ENCODE measurements around the gene SPDEF.

SPDEF gene

GRCh38 chr6:34601706-34602105, 45.6 kb upstream of the SPDEF start:
- Histone ChIP-seq H4K20me1 (ENCODE audit: control insufficient read depth, insufficient read depth, low read depth, low read length) (0 out of 2 replicates have a peak, but pooled peaks cover 10% of the 10 kb centered on the region), H3K36me3 (ENCODE audit: control insufficient read depth, low read length) (peaks cover 42% of the 10 kb centered on the region)
- TF ChIP-seq EZH2phosphoT487 (IDR thresholded peaks at IDR 0.05; ENCODE audit: borderline replicate concordance, low read length), result no peak
- TF ChIP-seq CTCF (IDR thresholded peaks at IDR 0.05; ENCODE audit: low read depth, low read length, poor library complexity, severe bottlenecking), result no peak

GRCh38 chr6:34600796-34601195, 44.7 kb upstream of the SPDEF start:
- H3K9me3 ChIP-seq (ENCODE audit: control insufficient read depth, insufficient read depth, low read length), result no peaks in the 10 kb centered on the region
- H3K36me3 ChIP-seq (ENCODE audit: control insufficient read depth, low read length), result peaks cover 35% of the 10 kb centered on the region
- no peak for TF ChIP-seq CTCF (IDR thresholded peaks at IDR 0.05; ENCODE audit: low read depth, low read length, poor library complexity, severe bottlenecking)
- no peak for TF ChIP-seq EZH2phosphoT487 (IDR thresholded peaks at IDR 0.05; ENCODE audit: borderline replicate concordance, low read length)
- no peaks in the 10 kb centered on the region for H3K9me2 ChIP-seq (replicated peaks; ENCODE audit: control insufficient read depth, low read length)
- H3K4me3 ChIP-seq (ENCODE audit: low read length), result no peak overlapping the region
- H3K4me2 ChIP-seq (ENCODE audit: low read length), result no peak overlapping the region
- 0 out of 2 replicates have a peak, but pooled peaks cover 7% of the 10 kb centered on the region for H4K20me1 ChIP-seq (ENCODE audit: control insufficient read depth, insufficient read depth, low read depth, low read length)
- H3K27me3 ChIP-seq (ENCODE audit: control insufficient read depth, low read length), result no peaks in the 10 kb centered on the region
- H3F3A ChIP-seq (ENCODE audit: control insufficient read depth, insufficient read depth), result no peaks in the 10 kb centered on the region
- H3K27ac ChIP-seq (ENCODE audit: low read depth, low read length), result no peak overlapping the region
- H3K79me2 ChIP-seq (ENCODE audit: control insufficient read depth, low read length), result peaks cover 63% of the 10 kb centered on the region
- H3K4me1 ChIP-seq (ENCODE audit: control insufficient read depth, low read length), result peaks cover 6% of the 10 kb centered on the region; the same call in 1 of the 2 replicates

More at GRCh38 chr6:34601706-34602105, 45.6 kb upstream of the SPDEF start:
- peaks cover 65% of the 10 kb centered on the region for H3K79me2 ChIP-seq (ENCODE audit: control insufficient read depth, low read length)
- no peak overlapping the region for H3K4me2 ChIP-seq (ENCODE audit: low read length)
- no peaks in the 10 kb centered on the region for H3K9me3 ChIP-seq (ENCODE audit: control insufficient read depth, insufficient read depth, low read length)
- no peak overlapping the region for H3K27ac ChIP-seq (ENCODE audit: low read depth, low read length)
- no peaks in the 10 kb centered on the region for H3K27me3 ChIP-seq (ENCODE audit: control insufficient read depth, low read length)
- H3K4me1 ChIP-seq (ENCODE audit: control insufficient read depth, low read length), result peaks cover 6% of the 10 kb centered on the region; the same call in 1 of the 2 replicates
- H3K4me3 ChIP-seq (ENCODE audit: low read length), result no peak overlapping the region
- no peaks in the 10 kb centered on the region for H3F3A ChIP-seq (ENCODE audit: control insufficient read depth, insufficient read depth)
- no peaks in the 10 kb centered on the region for H3K9me2 ChIP-seq (replicated peaks; ENCODE audit: control insufficient read depth, low read length)

GRCh38 chr6:34600101-34600500, 44.0 kb upstream of the SPDEF start:
- H3K4me3 ChIP-seq (ENCODE audit: low read length), result no peak overlapping the region
- no peak for TF ChIP-seq CTCF (IDR thresholded peaks at IDR 0.05; ENCODE audit: low read depth, low read length, poor library complexity, severe bottlenecking)
- TF ChIP-seq EZH2phosphoT487 (IDR thresholded peaks at IDR 0.05; ENCODE audit: borderline replicate concordance, low read length), result no peak
- H3K36me3 ChIP-seq (ENCODE audit: control insufficient read depth, low read length), result peaks cover 31% of the 10 kb centered on the region
- H3K4me1 ChIP-seq (ENCODE audit: control insufficient read depth, low read length), result peaks cover 6% of the 10 kb centered on the region; the same call in 1 of the 2 replicates
- H3K27ac ChIP-seq (ENCODE audit: low read depth, low read length), result no peak overlapping the region
- H3K27me3 ChIP-seq (ENCODE audit: control insufficient read depth, low read length), result no peaks in the 10 kb centered on the region
- H3K4me2 ChIP-seq (ENCODE audit: low read length), result no peak overlapping the region
- H3K79me2 ChIP-seq (ENCODE audit: control insufficient read depth, low read length), result peaks cover 68% of the 10 kb centered on the region
- no peaks in the 10 kb centered on the region for H3K9me2 ChIP-seq (replicated peaks; ENCODE audit: control insufficient read depth, low read length)
- H3F3A ChIP-seq (ENCODE audit: control insufficient read depth, insufficient read depth), result no peaks in the 10 kb centered on the region
- peaks cover 5% of the 10 kb centered on the region; the same call in 1 of the 2 replicates for H4K20me1 ChIP-seq (ENCODE audit: control insufficient read depth, insufficient read depth, low read depth, low read length)
- no peaks in the 10 kb centered on the region for H3K9me3 ChIP-seq (ENCODE audit: control insufficient read depth, insufficient read depth, low read length)

All from DOHH2 (cell line).